Peyer's patch (tissue), 4 donors: ENCODE measurements around the gene GFPT2.

Source experiments
- POLR2A ChIP-seq, 2 donors: fragments of 450-650 bp; IDR thresholded peaks; one replicate each; pipeline ENCODE4 v1.5.1; 2017; ENCODE audit warnings: antibody characterized with exemption in 2 of 2, mild to moderate bottlenecking in 2 of 2, moderate library complexity in 2 of 2
- TF ChIP-seq, protein P1 (sequence below), 6 experiments: fragments of 450-650 bp in 4 of 6; fragments of 200-600 bp in 2 of 6; sonication (generic) in 1 of 6; IDR thresholded peaks; one replicate each; pipeline ENCODE4 v1.5.1; 2017 to 2019; ENCODE audit warnings: antibody characterized with exemption in 6 of 6, mild to moderate bottlenecking in 3 of 6, moderate library complexity in 1 of 6

DNA sequence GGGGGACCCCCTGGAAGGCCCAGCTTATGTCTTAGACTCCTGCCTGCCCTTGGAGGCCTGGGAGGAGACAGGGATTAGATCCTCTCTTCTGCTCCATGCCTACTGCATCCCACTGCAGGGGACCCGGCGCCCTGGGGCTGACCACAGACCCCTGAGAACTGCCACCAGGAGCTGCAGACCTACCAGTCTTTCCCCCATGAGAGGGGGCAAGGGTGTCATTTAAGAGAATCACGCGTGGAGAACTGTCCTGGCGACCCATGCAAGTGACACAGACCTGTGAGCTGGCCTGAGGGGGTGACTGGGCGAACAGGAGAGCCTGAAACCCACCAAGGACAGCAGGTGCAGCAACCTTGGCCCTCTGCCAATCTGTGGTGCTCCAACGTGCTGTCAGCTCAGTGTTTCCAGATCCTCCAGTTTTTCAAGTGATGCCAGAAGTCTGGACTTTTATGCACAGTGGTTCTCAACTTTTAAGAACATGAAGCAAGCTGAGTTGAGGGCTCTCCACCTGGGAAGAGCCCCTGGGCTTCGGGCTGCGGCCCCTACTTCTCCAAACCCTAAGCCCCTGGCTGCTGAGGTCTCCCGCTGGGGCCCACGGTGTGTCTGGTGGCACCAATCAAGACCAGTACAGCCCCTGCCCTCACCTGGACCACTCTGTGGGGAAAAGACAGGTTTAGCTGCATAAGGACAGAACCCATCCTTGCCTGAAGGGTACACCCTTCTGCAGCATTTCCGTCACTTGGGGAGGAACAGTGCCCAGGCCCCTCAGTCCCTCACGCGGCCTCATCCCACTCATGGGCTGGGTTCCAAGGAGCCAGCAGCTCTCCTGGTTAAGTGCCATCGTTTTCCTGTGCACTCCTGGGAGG is 18.2 kb downstream of the GFPT2 start:
- TF ChIP-seq POLR2A (IDR thresholded peaks at IDR 0.05) = no peak
- TF ChIP-seq, protein P1, sequence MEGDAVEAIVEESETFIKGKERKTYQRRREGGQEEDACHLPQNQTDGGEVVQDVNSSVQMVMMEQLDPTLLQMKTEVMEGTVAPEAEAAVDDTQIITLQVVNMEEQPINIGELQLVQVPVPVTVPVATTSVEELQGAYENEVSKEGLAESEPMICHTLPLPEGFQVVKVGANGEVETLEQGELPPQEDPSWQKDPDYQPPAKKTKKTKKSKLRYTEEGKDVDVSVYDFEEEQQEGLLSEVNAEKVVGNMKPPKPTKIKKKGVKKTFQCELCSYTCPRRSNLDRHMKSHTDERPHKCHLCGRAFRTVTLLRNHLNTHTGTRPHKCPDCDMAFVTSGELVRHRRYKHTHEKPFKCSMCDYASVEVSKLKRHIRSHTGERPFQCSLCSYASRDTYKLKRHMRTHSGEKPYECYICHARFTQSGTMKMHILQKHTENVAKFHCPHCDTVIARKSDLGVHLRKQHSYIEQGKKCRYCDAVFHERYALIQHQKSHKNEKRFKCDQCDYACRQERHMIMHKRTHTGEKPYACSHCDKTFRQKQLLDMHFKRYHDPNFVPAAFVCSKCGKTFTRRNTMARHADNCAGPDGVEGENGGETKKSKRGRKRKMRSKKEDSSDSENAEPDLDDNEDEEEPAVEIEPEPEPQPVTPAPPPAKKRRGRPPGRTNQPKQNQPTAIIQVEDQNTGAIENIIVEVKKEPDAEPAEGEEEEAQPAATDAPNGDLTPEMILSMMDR (IDR thresholded peaks at IDR 0.05) = no peak
